T-helper 17 cell (primary cell): Measurements from ENCODE around the gene TUBA3E. TPM values are rescaled to one million over a fixed set of nuclear protein-coding genes. Genes with fewer than 3 reads are reported as not detected.
"Not testable (repeated sequence)": the region's sequence is repeated elsewhere in the genome, so short reads cannot be mapped to it uniquely, and the experiment has no call there.

ENCODE experiments used
- ATAC-seq: fragments of 150-1000 bp; cut with Tn5 transposase; 2 replicates; pipeline ENCODE4 v1.10.0; 2021; ENCODE audit warnings: mild to moderate bottlenecking, moderate library complexity
- DNase-seq, 3 donors: peaks; one replicate each; pipeline versions ENCODE4 v3.0.0 to v3.0.0-alpha.2; 2020 to 2021
- H3K9me3 ChIP-seq: one replicate; pipeline ENCODE4 v1.7.0; 2013; ENCODE audit warnings: low read length, mild to moderate bottlenecking; ENCODE audit not compliant: control insufficient read depth, poor library complexity, severe bottlenecking
- H3K27ac Mint-ChIP-seq: one replicate; pipeline ENCODE4 v1.8.0; 2022; ENCODE audit warnings: mild to moderate bottlenecking, moderate library complexity, mixed read lengths
- H3K27me3 Mint-ChIP-seq: one replicate; pipeline ENCODE4 v1.8.0; 2022; ENCODE audit warnings: mixed read lengths
- H3K36me3 Mint-ChIP-seq: one replicate; pipeline ENCODE4 v1.8.0; 2022; ENCODE audit warnings: low read depth, mixed read lengths
- H3K4me1 Mint-ChIP-seq: one replicate; pipeline ENCODE4 v1.8.0; 2022; ENCODE audit warnings: mild to moderate bottlenecking, mixed read lengths
- H3K4me3 Mint-ChIP-seq: one replicate; pipeline ENCODE4 v1.8.0; 2022; ENCODE audit warnings: mild to moderate bottlenecking, moderate library complexity, mixed read lengths
- total RNA-seq, 4 donors: library from RNA in 2 of 4; stranded (reverse) in 2 of 4; gene quantifications; one replicate each; pipeline ENCODE4 v1.2.3 and lab custom pipeline; 2022 to 2026

The TUBA3E gene
- total RNA-seq (not detected), total RNA-seq (lab: John Stamatoyannopoulos, UW) (0 reads per million in 2 donors)

DNA sequence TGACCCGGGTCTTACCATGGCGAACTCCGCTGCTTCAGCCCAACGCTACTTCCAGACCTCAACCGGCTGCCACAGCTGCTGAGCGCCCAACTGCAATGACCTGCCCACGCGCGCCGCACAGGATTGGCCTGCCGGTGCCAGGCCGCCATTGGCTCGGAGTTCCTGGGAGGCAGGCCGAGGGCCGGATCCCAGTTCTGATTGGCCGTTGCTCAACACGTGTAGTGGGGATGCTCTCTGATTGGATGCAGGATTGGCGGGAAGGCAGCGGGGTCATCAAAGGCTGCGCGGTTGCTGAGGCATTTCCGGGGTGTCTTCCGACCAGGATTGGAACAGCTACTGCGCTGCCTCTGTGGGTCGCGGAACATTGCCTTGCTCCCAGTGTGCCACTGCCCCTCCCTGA is at the start of gene TUBA3E:
Gene TUBA3E, minus strand, starts transcription at position 97 of the 400 bp plus-strand sequence. Its CDS starts 79 bp downstream, at position 18.
- H3K36me3 Mint-ChIP-seq, result no peaks in the 10 kb centered on the region
- no peaks in the 10 kb centered on the region for H3K27me3 Mint-ChIP-seq
- DNase-seq, result no peak
- no peak for ATAC-seq
- H3K4me1 Mint-ChIP-seq, result no peaks in the 10 kb centered on the region
- no peaks in the 10 kb centered on the region for H3K9me3 ChIP-seq
- H3K4me3 Mint-ChIP-seq, result no peak within 1 kb of the TSS
- H3K27ac Mint-ChIP-seq, result no peak within 1 kb of the TSS

- ATAC-seq, result no peak
- H3K27me3 Mint-ChIP-seq, result peaks cover 58% of the 10 kb centered on the region
- no peaks in the 10 kb centered on the region for H3K9me3 ChIP-seq
- H3K4me1 Mint-ChIP-seq, result no peaks in the 10 kb centered on the region
- no peak overlapping the region for H3K27ac Mint-ChIP-seq
- no peak overlapping the region for H3K4me3 Mint-ChIP-seq
- no peaks in the 10 kb centered on the region for H3K36me3 Mint-ChIP-seq
- DNase-seq, result no peak
These were observed 48.2 kb upstream of the TUBA3E start for GRCh38 chr2:130246430-130246829.

GRCh38 chr2:130245976-130246375 is 47.7 kb upstream of the TUBA3E start:
- no peak for DNase-seq
- Mint-ChIP-seq H3K4me3 (no peak overlapping the region), H3K27ac (no peak overlapping the region), H3K27me3 (peaks cover 58% of the 10 kb centered on the region), H3K36me3 (no peaks in the 10 kb centered on the region), H3K4me1 (no peaks in the 10 kb centered on the region)
- no peak for ATAC-seq
- no peaks in the 10 kb centered on the region for H3K9me3 ChIP-seq

DNA sequence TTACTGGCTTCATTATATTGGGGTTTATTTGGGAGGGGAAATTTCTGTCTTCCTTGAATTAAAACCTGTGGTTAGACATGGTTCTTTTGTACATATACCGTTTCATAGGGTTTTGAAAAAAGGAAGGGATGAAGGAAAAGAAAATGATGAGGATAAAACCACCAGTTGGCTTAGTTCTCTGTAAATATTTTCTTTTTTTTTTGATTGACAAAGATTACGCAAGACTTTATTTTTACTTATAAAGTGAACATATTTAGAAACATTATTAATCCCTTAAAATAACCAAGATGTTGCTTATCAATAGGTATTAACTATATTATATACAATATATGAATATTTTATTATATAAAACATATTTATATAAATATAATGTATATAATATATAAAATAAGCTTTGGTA is 45.1 kb upstream of the TUBA3E start:
- DNase-seq, result no peak
- no peaks in the 10 kb centered on the region for H3K9me3 ChIP-seq
- no peaks in the 10 kb centered on the region for H3K36me3 Mint-ChIP-seq
- no peak overlapping the region for H3K27ac Mint-ChIP-seq
- no peak overlapping the region for H3K4me3 Mint-ChIP-seq
- ATAC-seq, result no peak
- peaks cover 35% of the 10 kb centered on the region for H3K27me3 Mint-ChIP-seq
- no peaks in the 10 kb centered on the region for H3K4me1 Mint-ChIP-seq

GRCh38 chr2:130241041-130241707 is 42.9 kb upstream of the TUBA3E start:
- H3K9me3 ChIP-seq, result no peaks in the 10 kb centered on the region
- Mint-ChIP-seq H3K4me3 (no peak overlapping the region), H3K27ac (no peak overlapping the region), H3K4me1 (no peaks in the 10 kb centered on the region), H3K36me3 (no peaks in the 10 kb centered on the region), H3K27me3 (peaks cover 28% of the 10 kb centered on the region)
- ATAC-seq (no peak), DNase-seq (no peak)

- not testable (repeated sequence) for H3K4me3 Mint-ChIP-seq, H3K9me3 ChIP-seq, H3K36me3 Mint-ChIP-seq
These were observed 41.3 kb upstream of the TUBA3E start for GRCh38 chr2:130239581-130239980.

GRCh38 chr2:130233066-130233465 is 34.8 kb upstream of the TUBA3E start:
- H3K27ac Mint-ChIP-seq, ATAC-seq, H3K36me3 Mint-ChIP-seq, H3K4me1 Mint-ChIP-seq, H3K4me3 Mint-ChIP-seq, H3K9me3 ChIP-seq, DNase-seq: not testable (repeated sequence)
- H3K27me3 Mint-ChIP-seq, result peaks cover 14% of the 10 kb centered on the region

More at GRCh38 chr2:130239581-130239980, 41.3 kb upstream of the TUBA3E start:
- H3K27ac Mint-ChIP-seq, H3K4me1 Mint-ChIP-seq, ATAC-seq, DNase-seq: not testable (repeated sequence)
- peaks cover 17% of the 10 kb centered on the region for H3K27me3 Mint-ChIP-seq

GRCh38 chr2:130231656-130232055 is 33.4 kb upstream of the TUBA3E start:
- no peak for ATAC-seq
- DNase-seq, result no peak
- Mint-ChIP-seq H3K4me3 (no peak overlapping the region), H3K4me1 (no peaks in the 10 kb centered on the region), H3K27me3 (peaks cover 9% of the 10 kb centered on the region), H3K36me3 (peaks cover 2% of the 10 kb centered on the region), H3K27ac (no peak overlapping the region)
- no peaks in the 10 kb centered on the region for H3K9me3 ChIP-seq

DNA sequence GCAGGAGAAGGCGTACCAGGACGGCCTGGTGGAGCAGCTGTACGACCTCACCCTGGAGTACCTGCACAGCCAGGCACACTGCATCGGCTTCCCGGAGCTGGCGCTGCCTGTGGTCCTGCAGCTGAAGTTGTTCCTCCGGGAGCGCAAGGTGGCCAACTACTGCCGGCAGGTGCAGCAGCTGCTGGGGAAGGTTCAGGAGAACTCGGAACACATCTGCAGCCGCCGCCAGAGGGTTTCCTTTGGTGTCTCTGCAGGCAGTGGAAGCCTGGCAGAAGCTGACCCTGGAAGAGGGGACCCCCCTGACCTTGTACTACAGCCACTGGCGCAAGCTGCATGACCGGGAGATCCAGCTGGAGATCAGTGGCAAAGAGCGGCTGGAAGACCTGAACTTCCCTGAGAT is 32.7 kb upstream of the TUBA3E start:
- ATAC-seq, H3K27me3 Mint-ChIP-seq, H3K36me3 Mint-ChIP-seq, H3K4me1 Mint-ChIP-seq, H3K9me3 ChIP-seq, DNase-seq, H3K4me3 Mint-ChIP-seq, H3K27ac Mint-ChIP-seq: not testable (repeated sequence)

- H3K36me3 Mint-ChIP-seq, H3K9me3 ChIP-seq, ATAC-seq, H3K27me3 Mint-ChIP-seq, H3K27ac Mint-ChIP-seq, DNase-seq, H3K4me1 Mint-ChIP-seq, H3K4me3 Mint-ChIP-seq: not testable (repeated sequence)
These were observed 32.1 kb upstream of the TUBA3E start for GRCh38 chr2:130230376-130230775.

GRCh38 chr2:130229161-130229510 is 30.9 kb upstream of the TUBA3E start:
- H3K27me3 Mint-ChIP-seq, H3K27ac Mint-ChIP-seq, H3K9me3 ChIP-seq, H3K36me3 Mint-ChIP-seq, H3K4me3 Mint-ChIP-seq, DNase-seq, H3K4me1 Mint-ChIP-seq: not testable (repeated sequence)
- peak; percentile 59 for ATAC-seq

DNA sequence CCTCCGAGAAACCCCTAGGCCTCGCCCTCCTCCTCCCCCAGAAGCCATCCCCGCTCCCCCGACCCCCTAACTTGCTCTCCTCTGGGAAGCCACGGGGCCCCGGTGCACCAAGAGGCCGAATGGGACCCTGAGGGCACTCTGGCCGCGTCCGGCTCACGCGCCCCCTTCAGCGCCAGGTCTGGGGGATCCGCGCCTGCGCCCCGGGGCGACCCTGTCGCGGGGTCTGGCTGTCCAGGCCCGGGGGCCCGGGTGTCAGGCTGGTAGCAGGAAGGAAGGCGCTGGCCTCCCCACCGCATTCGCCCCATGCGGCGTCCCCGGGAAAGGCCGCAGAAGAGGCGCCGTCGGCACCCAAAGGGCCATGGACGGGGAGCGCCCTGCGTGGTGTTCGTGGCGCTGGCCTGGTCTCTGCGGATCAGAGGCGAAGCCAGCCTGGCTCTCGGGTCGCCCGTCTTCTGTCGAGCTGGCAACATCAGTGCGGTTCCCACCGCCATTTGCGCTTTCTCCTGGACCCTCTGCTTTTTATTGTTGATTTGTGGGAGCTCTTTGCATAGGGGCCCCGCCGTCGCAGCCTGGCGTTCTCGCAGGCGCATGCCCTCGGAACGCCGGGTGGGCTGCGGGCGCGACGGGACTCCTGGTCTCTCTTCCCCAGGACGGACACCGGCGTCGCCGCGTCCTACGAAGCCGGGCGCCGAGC is 30.4 kb upstream of the TUBA3E start:
- H3K4me1 Mint-ChIP-seq, DNase-seq, H3K27me3 Mint-ChIP-seq, ATAC-seq, H3K27ac Mint-ChIP-seq, H3K9me3 ChIP-seq, H3K4me3 Mint-ChIP-seq, H3K36me3 Mint-ChIP-seq: not testable (repeated sequence)

GRCh38 chr2:130228005-130228404 is 29.8 kb upstream of the TUBA3E start:
- not testable (repeated sequence) for H3K4me1 Mint-ChIP-seq, H3K4me3 Mint-ChIP-seq, H3K9me3 ChIP-seq, H3K27me3 Mint-ChIP-seq, H3K36me3 Mint-ChIP-seq, H3K27ac Mint-ChIP-seq, ATAC-seq, DNase-seq

GRCh38 chr2:130222523-130222922 is 24.3 kb upstream of the TUBA3E start:
- not testable (repeated sequence) for ATAC-seq, H3K9me3 ChIP-seq, H3K36me3 Mint-ChIP-seq, H3K4me3 Mint-ChIP-seq, DNase-seq, H3K27ac Mint-ChIP-seq, H3K4me1 Mint-ChIP-seq, H3K27me3 Mint-ChIP-seq
